ENCODE data around the gene CCDC172.

DNA sequence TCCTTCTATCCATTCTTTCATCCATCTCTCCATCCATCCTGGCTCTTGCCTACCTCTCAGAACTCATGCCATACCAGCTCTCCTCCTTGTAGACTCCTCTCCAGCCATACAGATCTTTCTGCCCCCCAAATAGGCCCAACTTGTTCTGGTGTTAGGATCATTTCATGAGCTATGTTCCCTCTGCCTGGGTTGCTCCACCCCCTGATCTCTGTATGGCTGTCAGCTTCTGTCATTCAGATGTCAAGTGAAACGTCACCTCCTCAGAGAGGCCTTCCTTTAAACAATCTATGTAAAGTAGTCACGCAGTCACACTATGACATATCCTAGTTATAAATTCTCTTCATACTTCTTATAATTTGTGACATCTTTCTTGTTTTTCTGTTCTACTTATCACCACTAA, 61.1 kb downstream of the CCDC172 start:
- TF ChIP-seq, protein P1, sequence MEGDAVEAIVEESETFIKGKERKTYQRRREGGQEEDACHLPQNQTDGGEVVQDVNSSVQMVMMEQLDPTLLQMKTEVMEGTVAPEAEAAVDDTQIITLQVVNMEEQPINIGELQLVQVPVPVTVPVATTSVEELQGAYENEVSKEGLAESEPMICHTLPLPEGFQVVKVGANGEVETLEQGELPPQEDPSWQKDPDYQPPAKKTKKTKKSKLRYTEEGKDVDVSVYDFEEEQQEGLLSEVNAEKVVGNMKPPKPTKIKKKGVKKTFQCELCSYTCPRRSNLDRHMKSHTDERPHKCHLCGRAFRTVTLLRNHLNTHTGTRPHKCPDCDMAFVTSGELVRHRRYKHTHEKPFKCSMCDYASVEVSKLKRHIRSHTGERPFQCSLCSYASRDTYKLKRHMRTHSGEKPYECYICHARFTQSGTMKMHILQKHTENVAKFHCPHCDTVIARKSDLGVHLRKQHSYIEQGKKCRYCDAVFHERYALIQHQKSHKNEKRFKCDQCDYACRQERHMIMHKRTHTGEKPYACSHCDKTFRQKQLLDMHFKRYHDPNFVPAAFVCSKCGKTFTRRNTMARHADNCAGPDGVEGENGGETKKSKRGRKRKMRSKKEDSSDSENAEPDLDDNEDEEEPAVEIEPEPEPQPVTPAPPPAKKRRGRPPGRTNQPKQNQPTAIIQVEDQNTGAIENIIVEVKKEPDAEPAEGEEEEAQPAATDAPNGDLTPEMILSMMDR (IDR thresholded peaks at IDR 0.05) = no peak
- no peak for TF ChIP-seq ZFX (IDR thresholded peaks at IDR 0.05; ENCODE audit: borderline replicate concordance)
